ENCODE results near the gene SPRED1. TPM values are rescaled to one million over a fixed set of nuclear protein-coding genes. Genes with fewer than 3 reads are reported as not detected.
A peak's percentile ranks its signal among the peaks of the same experiment; 100 is the strongest.

The SPRED1 gene
- total RNA-seq, 4 donors from 2014 or later, result 11.8 to 30.0 (median 19.7) TPM

GRCh38 chr15:38300395-38300794, 47.8 kb downstream of the SPRED1 start:
- Histone ChIP-seq H3K4me1 (peaks cover 0 to 16% (median 0%) of the 10 kb centered on the region in 3 donors), H3K27me3 (no peaks in the 10 kb centered on the region), H3K4me3 (no peak overlapping the region), H3K9me3 (no peaks in the 10 kb centered on the region), H3K36me3 (no peaks in the 10 kb centered on the region), H3K27ac (no peak overlapping the region)
- whole genome bisulfite sequencing, 2 donors (ENCODE audit: low coverage in 1 of 2), result 57 to 63% methylated on average over 2 of the region's 2 CpGs
- TF ChIP-seq POLR2A (IDR thresholded peaks at IDR 0.05) (no peak), POLR2AphosphoS5 (IDR thresholded peaks at IDR 0.05) (no peak), EP300 (IDR thresholded peaks at IDR 0.05) (no peak)
- TF ChIP-seq, protein P1, sequence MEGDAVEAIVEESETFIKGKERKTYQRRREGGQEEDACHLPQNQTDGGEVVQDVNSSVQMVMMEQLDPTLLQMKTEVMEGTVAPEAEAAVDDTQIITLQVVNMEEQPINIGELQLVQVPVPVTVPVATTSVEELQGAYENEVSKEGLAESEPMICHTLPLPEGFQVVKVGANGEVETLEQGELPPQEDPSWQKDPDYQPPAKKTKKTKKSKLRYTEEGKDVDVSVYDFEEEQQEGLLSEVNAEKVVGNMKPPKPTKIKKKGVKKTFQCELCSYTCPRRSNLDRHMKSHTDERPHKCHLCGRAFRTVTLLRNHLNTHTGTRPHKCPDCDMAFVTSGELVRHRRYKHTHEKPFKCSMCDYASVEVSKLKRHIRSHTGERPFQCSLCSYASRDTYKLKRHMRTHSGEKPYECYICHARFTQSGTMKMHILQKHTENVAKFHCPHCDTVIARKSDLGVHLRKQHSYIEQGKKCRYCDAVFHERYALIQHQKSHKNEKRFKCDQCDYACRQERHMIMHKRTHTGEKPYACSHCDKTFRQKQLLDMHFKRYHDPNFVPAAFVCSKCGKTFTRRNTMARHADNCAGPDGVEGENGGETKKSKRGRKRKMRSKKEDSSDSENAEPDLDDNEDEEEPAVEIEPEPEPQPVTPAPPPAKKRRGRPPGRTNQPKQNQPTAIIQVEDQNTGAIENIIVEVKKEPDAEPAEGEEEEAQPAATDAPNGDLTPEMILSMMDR (IDR thresholded peaks at IDR 0.05), result no peak
- ATAC-seq, result no peak

DNA sequence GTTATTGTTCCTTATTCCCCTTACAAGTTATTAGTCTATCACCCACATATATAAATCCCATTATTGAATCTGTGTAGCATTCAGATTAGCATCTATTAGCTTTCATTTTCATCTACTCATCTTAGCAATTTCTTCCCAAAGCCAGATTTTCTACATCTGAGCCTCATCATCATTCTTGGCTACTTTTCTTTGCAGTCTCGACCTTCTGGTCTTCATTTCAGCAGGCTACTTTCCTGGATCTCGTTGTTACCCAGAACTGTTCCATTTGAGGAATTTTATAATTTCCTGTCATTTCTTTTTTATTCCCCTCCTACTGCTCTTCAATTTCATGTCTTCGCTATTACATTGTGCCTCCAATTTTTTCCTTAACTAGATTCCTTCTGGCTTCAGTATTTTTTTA, 51.8 kb downstream of the SPRED1 start:
- WGBS, 2 donors (ENCODE audit: low coverage in 1 of 2), result 39 to 54% methylated on average over 2 to 3 of the region's 3 CpGs

GRCh38 chr15:38307251-38307650, 54.6 kb downstream of the SPRED1 start:
- no peak for ATAC-seq
- TF ChIP-seq POLR2A (IDR thresholded peaks at IDR 0.05), result no peak
- no peak for TF ChIP-seq EP300 (IDR thresholded peaks at IDR 0.05)
- TF ChIP-seq, protein P1 (IDR thresholded peaks at IDR 0.05), result no peak
- TF ChIP-seq POLR2AphosphoS5 (IDR thresholded peaks at IDR 0.05), result no peak
- no peaks in the 10 kb centered on the region for H3K27me3 ChIP-seq
- H3K36me3 ChIP-seq, result no peaks in the 10 kb centered on the region
- 76 to 92% methylated on average over 2 of the region's 2 CpGs for WGBS, 2 donors (ENCODE audit: low coverage in 1 of 2)
- H3K4me3 ChIP-seq, result no peak overlapping the region
- no peak overlapping the region for H3K27ac ChIP-seq
- no peaks in the 10 kb centered on the region for H3K9me3 ChIP-seq
- H3K4me1 ChIP-seq, result peaks cover 0 to 7% (median 0%) of the 10 kb centered on the region in 3 donors

More for the DNA sequence above, 51.8 kb downstream of the SPRED1 start:
- H3K4me3 ChIP-seq, result no peak overlapping the region
- H3K9me3 ChIP-seq, result no peaks in the 10 kb centered on the region
- peaks cover 0 to 7% (median 0%) of the 10 kb centered on the region in 3 donors for H3K4me1 ChIP-seq
- H3K27me3 ChIP-seq, result no peaks in the 10 kb centered on the region
- no peaks in the 10 kb centered on the region for H3K36me3 ChIP-seq
- no peak for ATAC-seq
- H3K27ac ChIP-seq, result peak overlapping the region in 1 of 4 donors; percentile 1
- TF ChIP-seq POLR2A (IDR thresholded peaks at IDR 0.05), result no peak
- no peak for TF ChIP-seq EP300 (IDR thresholded peaks at IDR 0.05)
- no peak for TF ChIP-seq POLR2AphosphoS5 (IDR thresholded peaks at IDR 0.05)
- TF ChIP-seq, protein P1 (IDR thresholded peaks at IDR 0.05), result no peak

DNA sequence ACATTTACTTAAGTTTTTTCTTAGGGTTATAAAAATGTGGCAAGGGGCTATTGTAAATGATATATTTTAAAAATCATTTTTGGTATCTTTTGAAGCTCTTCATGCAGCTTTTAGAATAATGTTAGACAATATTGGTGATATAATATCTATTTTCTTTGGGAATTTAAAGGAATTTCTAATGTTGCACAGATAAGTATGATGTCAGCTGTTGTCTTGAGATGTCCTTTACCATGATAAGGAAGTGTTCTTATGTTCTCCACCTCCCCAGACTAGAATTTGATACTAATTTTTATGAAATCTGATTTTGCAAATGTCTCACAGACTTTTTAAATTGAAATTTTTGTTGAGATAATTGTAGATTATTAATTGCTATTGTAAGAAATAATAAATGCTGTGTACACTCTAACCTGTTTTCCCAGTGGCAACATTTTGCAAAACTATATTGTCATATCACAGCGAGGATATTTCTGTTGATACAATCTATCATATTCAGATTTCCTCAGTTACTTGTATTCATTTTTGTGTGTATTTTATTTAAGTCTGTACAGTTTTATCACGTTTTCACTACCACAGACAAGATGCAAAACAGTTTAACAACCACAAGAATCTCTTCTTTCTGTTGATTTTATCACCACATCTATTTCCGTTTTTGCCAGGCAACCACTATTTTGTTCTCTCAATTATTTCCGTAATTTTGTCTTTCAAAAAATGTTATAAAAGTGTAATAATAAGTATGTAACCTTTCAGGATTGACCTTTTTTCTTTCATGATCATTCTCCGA, 55.4 kb downstream of the SPRED1 start:
- no peak overlapping the region for H3K4me3 ChIP-seq
- TF ChIP-seq POLR2AphosphoS5 (IDR thresholded peaks at IDR 0.05) (no peak), POLR2A (IDR thresholded peaks at IDR 0.05) (no peak), EP300 (IDR thresholded peaks at IDR 0.05) (no peak)
- TF ChIP-seq, protein P1 (IDR thresholded peaks at IDR 0.05), result no peak
- 89 to 93% methylated on average over 5 of the region's 5 CpGs for WGBS, 2 donors (ENCODE audit: low coverage in 1 of 2)
- H3K36me3 ChIP-seq, result no peaks in the 10 kb centered on the region
- H3K4me1 ChIP-seq, result peaks cover 0 to 7% (median 0%) of the 10 kb centered on the region in 3 donors
- no peaks in the 10 kb centered on the region for H3K27me3 ChIP-seq
- ATAC-seq, result no peak
- no peak overlapping the region for H3K27ac ChIP-seq
- no peaks in the 10 kb centered on the region for H3K9me3 ChIP-seq

DNA sequence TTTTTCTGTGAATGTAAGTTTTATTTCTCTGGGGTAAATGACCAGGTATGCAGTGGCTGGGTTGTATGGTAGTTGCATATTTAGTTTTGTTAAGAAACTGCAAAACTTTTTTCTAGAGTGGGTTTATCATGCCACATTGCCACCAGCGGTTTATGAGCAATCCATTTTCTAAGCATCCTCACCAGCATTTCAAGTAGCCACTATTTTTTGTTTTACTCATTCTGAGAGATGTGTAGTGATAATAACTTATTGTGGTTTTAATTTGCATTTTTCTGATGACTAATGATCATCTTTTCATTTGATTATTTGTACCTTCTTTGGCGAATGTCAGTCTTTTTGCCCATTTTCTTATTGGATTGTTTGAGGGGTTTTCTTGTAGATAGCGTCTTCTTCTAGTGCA, 56.2 kb downstream of the SPRED1 start:
- WGBS, 2 donors (ENCODE audit: low coverage in 1 of 2), result 94 to 100% methylated on average over 2 to 3 of the region's 3 CpGs

More for the DNA sequence above, 56.2 kb downstream of the SPRED1 start:
- no peak for ATAC-seq
- Histone ChIP-seq H3K27me3 (no peaks in the 10 kb centered on the region), H3K27ac (no peak overlapping the region), H3K9me3 (no peaks in the 10 kb centered on the region), H3K4me3 (no peak overlapping the region), H3K36me3 (no peaks in the 10 kb centered on the region), H3K4me1 (peaks cover 0 to 4% (median 0%) of the 10 kb centered on the region in 3 donors)
- TF ChIP-seq POLR2AphosphoS5 (IDR thresholded peaks at IDR 0.05) (no peak), POLR2A (IDR thresholded peaks at IDR 0.05) (no peak), EP300 (IDR thresholded peaks at IDR 0.05) (no peak)
- TF ChIP-seq, protein P1 (IDR thresholded peaks at IDR 0.05), result no peak
